Endodermal cell (in vitro differentiated cells): ENCODE data around the gene GUCA1C. TPM values are rescaled to one million over a fixed set of nuclear protein-coding genes. Genes with fewer than 3 reads are reported as not detected.

Experiments used
- DNase-seq: peaks from one replicate; pipeline ENCODE4 v3.0.0-alpha.2; 2017
- H3K27ac ChIP-seq: 2 replicates; pipeline ENCODE4 v1.5.1; 2013; ENCODE audit warnings: mild to moderate bottlenecking, low read depth, low read length, moderate library complexity
- H3K27me3 ChIP-seq: 2 replicates; pipeline ENCODE4 v1.6.1; 2013; ENCODE audit warnings: mild to moderate bottlenecking, low read length, moderate library complexity; ENCODE audit not compliant: insufficient read depth, control insufficient read depth, poor library complexity, severe bottlenecking
- H3K36me3 ChIP-seq: 2 replicates; pipeline ENCODE4 v1.7.0; 2013; ENCODE audit warnings: mild to moderate bottlenecking, low read length, moderate library complexity; ENCODE audit not compliant: control insufficient read depth, insufficient read depth
- H3K4me1 ChIP-seq: one replicate; pipeline ENCODE4 v1.7.0; 2013; ENCODE audit warnings: low read length; ENCODE audit not compliant: control insufficient read depth, insufficient read depth
- H3K4me3 ChIP-seq: 2 replicates; pipeline ENCODE4 v1.5.1; 2013; ENCODE audit warnings: mild to moderate bottlenecking, low read length, moderate library complexity
- H3K9ac ChIP-seq: 2 replicates; pipeline ENCODE4 v1.6.1; 2013; ENCODE audit warnings: mild to moderate bottlenecking, low read length, moderate library complexity; ENCODE audit not compliant: poor library complexity, severe bottlenecking; ENCODE audit errors: extremely low read depth
- H3K9me3 ChIP-seq: 2 replicates; pipeline ENCODE4 v1.6.1; 2013; ENCODE audit warnings: mild to moderate bottlenecking, low read length, moderate library complexity; ENCODE audit not compliant: control insufficient read depth
- H3K27ac Mint-ChIP-seq: 2 replicates; pipeline ENCODE4 v1.8.0; 2020; ENCODE audit warnings: mixed read lengths
- H3K27me3 Mint-ChIP-seq: 2 replicates; pipeline ENCODE4 v1.8.0; 2021; ENCODE audit warnings: mild to moderate bottlenecking, mixed read lengths; ENCODE audit not compliant: insufficient read depth
- H3K36me3 Mint-ChIP-seq: 2 replicates; pipeline ENCODE4 v1.8.0; 2020; ENCODE audit warnings: low read depth, mixed read lengths
- H3K4me1 Mint-ChIP-seq: 2 replicates; pipeline ENCODE4 v1.8.0; 2020; ENCODE audit warnings: mixed read lengths
- H3K4me3 Mint-ChIP-seq: 2 replicates; pipeline ENCODE4 v1.8.0; 2020; ENCODE audit warnings: mild to moderate bottlenecking, moderate library complexity, mixed read lengths
- H3K9me3 Mint-ChIP-seq: 2 replicates; pipeline ENCODE4 v1.8.0; 2020; ENCODE audit warnings: mild to moderate bottlenecking, mixed read lengths
- WGBS, 2 experiments: methylation state at CpG; one replicate each; pipeline versions ENCODE4 v1.1.5 to v1.1.7; 2013; ENCODE audit warnings: missing lambda C conversion rate in 2 of 2, mixed read lengths in 1 of 2; ENCODE audit not compliant: insufficient coverage in 1 of 2, insufficient read length in 1 of 2; 5-methylcytosine and 5-hydroxymethylcytosine counted together
- long read RNA-seq, 4 experiments: library from polyadenylated mRNA in 2 of 4; library from RNA in 1 of 4; library from capped mRNA in 1 of 4; stranded (forward) in 3 of 4; unstranded in 1 of 4; transcript quantifications; one replicate each; pipeline ENCODE4 v2.0.0, GENCODE V29; 2020 to 2021; ENCODE audit warnings: inconsistent platforms in 1 of 4
- polyA plus RNA-seq, 2 experiments: library from polyadenylated mRNA; stranded (reverse); fragments of 50-300 nt; gene quantifications; one replicate each; pipeline ENCODE4 v1.2.3, GENCODE V29; 2013
- total RNA-seq, 2 donors: library from RNA; stranded (reverse); fragmentation: NEBNext Ultra II Directional in 1 of 2; extraction: Animal tissue kit (Norgen Biotek cat#: 25700) in 1 of 2; gene quantifications; 2 replicates in 1 of 2; 3 replicates in 1 of 2; pipeline ENCODE4 v1.2.1, GENCODE V29; 2021
- TF ChIP-seq, protein P1 (sequence below): fragments of 200-600 bp; sonication (generic); conservative IDR thresholded peaks from 2 replicates; pipeline ENCODE4 v1.5.0; 2021; ENCODE audit warnings: antibody characterized with exemption, mild to moderate bottlenecking

Gene GUCA1C, protein sequence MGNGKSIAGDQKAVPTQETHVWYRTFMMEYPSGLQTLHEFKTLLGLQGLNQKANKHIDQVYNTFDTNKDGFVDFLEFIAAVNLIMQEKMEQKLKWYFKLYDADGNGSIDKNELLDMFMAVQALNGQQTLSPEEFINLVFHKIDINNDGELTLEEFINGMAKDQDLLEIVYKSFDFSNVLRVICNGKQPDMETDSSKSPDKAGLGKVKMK
- total RNA-seq: not detected
- not detected for polyA plus RNA-seq (2013, experiment 1 of 2)
- polyA plus RNA-seq (2013, experiment 2 of 2): not detected
- long read RNA-seq, experiment 1: 0 reads
- long read RNA-seq, experiment 2: 0 reads
- long read RNA-seq, experiment 3: 0 reads
- long read RNA-seq, experiment 4: 0 reads

DNA sequence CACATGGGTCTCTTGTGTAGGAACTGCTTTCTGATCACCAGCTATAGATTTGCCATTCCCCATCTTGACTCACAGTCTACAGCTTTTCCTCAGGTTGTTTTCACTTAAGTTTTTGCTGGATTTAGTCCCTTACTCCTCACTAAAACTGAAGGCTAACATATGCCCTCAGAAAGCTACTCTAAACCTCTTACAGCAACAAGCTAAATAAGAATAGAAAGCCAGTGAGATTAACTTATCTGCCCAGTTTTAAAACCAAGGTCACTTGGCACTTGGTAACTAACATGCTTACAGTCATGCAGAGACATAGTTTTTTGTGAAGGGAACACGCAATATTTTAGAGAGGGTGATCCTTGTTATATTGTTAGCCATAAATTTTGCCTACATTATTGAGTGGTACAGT, at the start of gene GUCA1C:
TSS of gene GUCA1C (minus strand) at position 180 of the 400 bp plus-strand sequence. CDS start at position 63, 117 bp downstream.
- H3K4me3 Mint-ChIP-seq: no peak within 1 kb of the TSS
- no peaks in the 10 kb centered on the region for H3K36me3 Mint-ChIP-seq
- H3K4me1 Mint-ChIP-seq: no peaks in the 10 kb centered on the region
- no peaks in the 10 kb centered on the region for H3K9me3 ChIP-seq
- no peak within 1 kb of the TSS for H3K27ac Mint-ChIP-seq
- 91% methylated on average over 1 of the region's 1 CpG; no CpG with 5 or more reads in 1 of the 2 experiments for WGBS, 2 experiments
- H3K27me3 ChIP-seq: no peaks in the 10 kb centered on the region
- H3K27me3 Mint-ChIP-seq: no peaks in the 10 kb centered on the region
- no peak within 1 kb of the TSS for H3K9ac ChIP-seq
- TF ChIP-seq, protein P1, sequence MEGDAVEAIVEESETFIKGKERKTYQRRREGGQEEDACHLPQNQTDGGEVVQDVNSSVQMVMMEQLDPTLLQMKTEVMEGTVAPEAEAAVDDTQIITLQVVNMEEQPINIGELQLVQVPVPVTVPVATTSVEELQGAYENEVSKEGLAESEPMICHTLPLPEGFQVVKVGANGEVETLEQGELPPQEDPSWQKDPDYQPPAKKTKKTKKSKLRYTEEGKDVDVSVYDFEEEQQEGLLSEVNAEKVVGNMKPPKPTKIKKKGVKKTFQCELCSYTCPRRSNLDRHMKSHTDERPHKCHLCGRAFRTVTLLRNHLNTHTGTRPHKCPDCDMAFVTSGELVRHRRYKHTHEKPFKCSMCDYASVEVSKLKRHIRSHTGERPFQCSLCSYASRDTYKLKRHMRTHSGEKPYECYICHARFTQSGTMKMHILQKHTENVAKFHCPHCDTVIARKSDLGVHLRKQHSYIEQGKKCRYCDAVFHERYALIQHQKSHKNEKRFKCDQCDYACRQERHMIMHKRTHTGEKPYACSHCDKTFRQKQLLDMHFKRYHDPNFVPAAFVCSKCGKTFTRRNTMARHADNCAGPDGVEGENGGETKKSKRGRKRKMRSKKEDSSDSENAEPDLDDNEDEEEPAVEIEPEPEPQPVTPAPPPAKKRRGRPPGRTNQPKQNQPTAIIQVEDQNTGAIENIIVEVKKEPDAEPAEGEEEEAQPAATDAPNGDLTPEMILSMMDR: no peak
- H3K9me3 Mint-ChIP-seq: no peaks in the 10 kb centered on the region
- H3K4me1 ChIP-seq: no peaks in the 10 kb centered on the region
- H3K27ac ChIP-seq: no peak within 1 kb of the TSS
- no peak within 1 kb of the TSS for H3K4me3 ChIP-seq
- H3K36me3 ChIP-seq: no peaks in the 10 kb centered on the region
- DNase-seq: no peak

DNA sequence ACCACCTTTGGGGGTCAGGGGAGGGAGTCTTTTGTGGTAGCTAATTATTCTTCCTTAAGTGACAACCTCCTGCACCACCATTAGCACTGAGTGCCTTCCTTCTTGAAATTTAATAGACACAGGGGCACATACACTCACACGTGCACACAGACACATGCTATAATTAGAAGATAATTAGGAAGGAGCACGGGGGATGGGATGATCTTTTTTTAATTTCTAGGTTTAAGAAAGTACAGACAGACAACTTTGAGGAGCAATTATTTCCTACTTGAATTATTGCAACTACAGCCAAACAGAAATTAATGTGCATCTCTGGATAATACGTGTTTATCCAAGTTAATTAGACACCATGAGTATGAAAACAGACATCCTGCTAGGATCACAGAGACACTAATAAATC, 44.8 kb upstream of the GUCA1C start:
- 99 to 100% methylated on average over 1 to 3 of the region's 3 CpGs for WGBS, 2 experiments
- no peak overlapping the region for H3K27ac Mint-ChIP-seq
- H3K4me1 Mint-ChIP-seq: peaks cover 3% of the 10 kb centered on the region
- Histone ChIP-seq H3K9ac (no peak overlapping the region), H3K27me3 (no peaks in the 10 kb centered on the region), H3K36me3 (no peaks in the 10 kb centered on the region), H3K4me3 (no peak overlapping the region), H3K27ac (no peak overlapping the region), H3K4me1 (no peaks in the 10 kb centered on the region), H3K9me3 (no peaks in the 10 kb centered on the region)
- H3K4me3 Mint-ChIP-seq: no peak overlapping the region
- no peak for DNase-seq
- no peaks in the 10 kb centered on the region for H3K9me3 Mint-ChIP-seq
- TF ChIP-seq, protein P1: no peak
- H3K36me3 Mint-ChIP-seq: no peaks in the 10 kb centered on the region
- no peaks in the 10 kb centered on the region for H3K27me3 Mint-ChIP-seq

DNA sequence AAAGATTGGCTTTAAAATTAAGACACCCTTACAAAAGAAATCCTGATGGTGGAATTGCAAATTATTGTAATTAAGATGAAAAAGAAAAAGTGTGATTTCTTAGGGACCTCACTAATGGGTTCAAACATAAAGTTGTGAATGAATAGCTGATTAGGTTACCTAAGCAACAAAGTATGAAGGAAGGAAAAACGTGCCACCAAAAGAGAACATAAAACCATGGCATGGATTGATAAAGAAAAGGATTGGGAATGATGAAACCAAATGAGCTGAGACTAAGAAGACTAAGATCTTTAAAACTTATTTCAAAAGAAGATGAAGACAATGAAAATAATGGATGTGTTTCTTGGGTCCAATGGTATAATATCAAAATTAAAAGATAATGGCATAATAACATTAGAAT, 32.2 kb upstream of the GUCA1C start:
- H3K4me3 ChIP-seq: no peak overlapping the region
- no peak for DNase-seq
- no peaks in the 10 kb centered on the region for H3K27me3 Mint-ChIP-seq
- no peaks in the 10 kb centered on the region for H3K9me3 Mint-ChIP-seq
- no peaks in the 10 kb centered on the region for H3K36me3 Mint-ChIP-seq
- H3K4me3 Mint-ChIP-seq: no peak overlapping the region
- no peaks in the 10 kb centered on the region for H3K9me3 ChIP-seq
- no peaks in the 10 kb centered on the region for H3K36me3 ChIP-seq
- no peaks in the 10 kb centered on the region for H3K4me1 Mint-ChIP-seq
- H3K4me1 ChIP-seq: no peaks in the 10 kb centered on the region
- H3K27ac Mint-ChIP-seq: no peak overlapping the region
- TF ChIP-seq, protein P1: no peak
- 14 to 17% methylated on average over 1 of the region's 1 CpG for WGBS, 2 experiments
- H3K27ac ChIP-seq: no peak overlapping the region
- no peak overlapping the region for H3K9ac ChIP-seq
- H3K27me3 ChIP-seq: no peaks in the 10 kb centered on the region
